ENCODE measurements around the gene C16orf92. TPM values are rescaled to one million over a fixed set of nuclear protein-coding genes. Genes with fewer than 3 reads are reported as not detected.

C16orf92 gene
- total RNA-seq, 1 donor from 2014 or later, result not detected

GRCh38 chr16:30065943-30066760, 43.2 kb downstream of the C16orf92 start:
- peak overlapping the region; percentile 91 for H3K4me3 Mint-ChIP-seq (ENCODE audit: unreplicated experiment)
- H3K27ac Mint-ChIP-seq (ENCODE audit: unreplicated experiment), result peak overlapping the region; percentile 99
- no peak for DNase-seq (ENCODE audit: extremely low spot score, unreplicated experiment)
- no peaks in the 10 kb centered on the region for H3K27me3 Mint-ChIP-seq (ENCODE audit: unreplicated experiment)
- peaks cover 30% of the 10 kb centered on the region for H3K36me3 Mint-ChIP-seq (ENCODE audit: unreplicated experiment)
- H3K4me1 Mint-ChIP-seq (ENCODE audit: unreplicated experiment), result peaks cover 38% of the 10 kb centered on the region
- no peaks in the 10 kb centered on the region for H3K9me3 Mint-ChIP-seq (ENCODE audit: unreplicated experiment)
- TF ChIP-seq, protein P1, sequence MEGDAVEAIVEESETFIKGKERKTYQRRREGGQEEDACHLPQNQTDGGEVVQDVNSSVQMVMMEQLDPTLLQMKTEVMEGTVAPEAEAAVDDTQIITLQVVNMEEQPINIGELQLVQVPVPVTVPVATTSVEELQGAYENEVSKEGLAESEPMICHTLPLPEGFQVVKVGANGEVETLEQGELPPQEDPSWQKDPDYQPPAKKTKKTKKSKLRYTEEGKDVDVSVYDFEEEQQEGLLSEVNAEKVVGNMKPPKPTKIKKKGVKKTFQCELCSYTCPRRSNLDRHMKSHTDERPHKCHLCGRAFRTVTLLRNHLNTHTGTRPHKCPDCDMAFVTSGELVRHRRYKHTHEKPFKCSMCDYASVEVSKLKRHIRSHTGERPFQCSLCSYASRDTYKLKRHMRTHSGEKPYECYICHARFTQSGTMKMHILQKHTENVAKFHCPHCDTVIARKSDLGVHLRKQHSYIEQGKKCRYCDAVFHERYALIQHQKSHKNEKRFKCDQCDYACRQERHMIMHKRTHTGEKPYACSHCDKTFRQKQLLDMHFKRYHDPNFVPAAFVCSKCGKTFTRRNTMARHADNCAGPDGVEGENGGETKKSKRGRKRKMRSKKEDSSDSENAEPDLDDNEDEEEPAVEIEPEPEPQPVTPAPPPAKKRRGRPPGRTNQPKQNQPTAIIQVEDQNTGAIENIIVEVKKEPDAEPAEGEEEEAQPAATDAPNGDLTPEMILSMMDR (IDR thresholded peaks at IDR 0.05), result no peak

DNA sequence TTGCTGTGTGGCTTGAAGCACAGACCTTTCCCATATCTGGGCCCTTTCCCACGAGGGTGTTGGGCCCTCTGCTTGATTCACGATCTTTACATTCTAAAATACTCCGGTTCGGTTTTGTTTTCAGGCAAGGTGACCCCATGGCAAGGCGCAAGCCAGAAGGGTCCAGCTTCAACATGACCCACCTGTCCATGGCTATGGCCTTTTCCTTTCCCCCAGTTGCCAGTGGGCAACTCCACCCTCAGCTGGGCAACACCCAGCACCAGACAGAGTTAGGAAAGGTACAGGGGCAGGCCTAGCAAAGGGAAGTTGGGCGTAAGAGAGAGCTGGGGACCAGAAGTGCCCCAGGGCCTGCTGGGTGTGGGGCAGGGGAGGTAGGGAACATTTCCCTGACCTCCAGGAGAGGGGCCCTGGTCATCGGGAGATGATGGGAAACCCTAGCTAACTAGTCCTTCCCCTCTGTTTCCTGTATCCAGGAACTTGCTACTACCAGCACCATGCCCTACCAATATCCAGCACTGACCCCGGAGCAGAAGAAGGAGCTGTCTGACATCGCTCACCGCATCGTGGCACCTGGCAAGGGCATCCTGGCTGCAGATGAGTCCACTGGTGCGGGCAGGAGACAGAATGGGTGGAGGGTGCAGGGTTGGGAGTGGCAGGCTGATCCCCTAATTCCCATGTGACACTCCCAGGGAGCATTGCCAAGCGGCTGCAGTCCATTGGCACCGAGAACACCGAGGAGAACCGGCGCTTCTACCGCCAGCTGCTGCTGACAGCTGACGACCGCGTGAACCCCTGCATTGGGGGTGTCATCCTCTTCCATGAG, 44.0 kb downstream of the C16orf92 start:
- Mint-ChIP-seq H3K27ac (ENCODE audit: unreplicated experiment) (peak overlapping the region; percentile 99), H3K9me3 (ENCODE audit: unreplicated experiment) (no peaks in the 10 kb centered on the region), H3K4me1 (ENCODE audit: unreplicated experiment) (peaks cover 38% of the 10 kb centered on the region), H3K36me3 (ENCODE audit: unreplicated experiment) (peaks cover 34% of the 10 kb centered on the region), H3K4me3 (ENCODE audit: unreplicated experiment) (peak overlapping the region; percentile 91), H3K27me3 (ENCODE audit: unreplicated experiment) (no peaks in the 10 kb centered on the region)
- no peak for DNase-seq (ENCODE audit: extremely low spot score, unreplicated experiment)
- TF ChIP-seq, protein P1 (IDR thresholded peaks at IDR 0.05), result no peak

- TF ChIP-seq, protein P1 (IDR thresholded peaks at IDR 0.05), result no peak
- Mint-ChIP-seq H3K36me3 (ENCODE audit: unreplicated experiment) (peaks cover 38% of the 10 kb centered on the region), H3K27ac (ENCODE audit: unreplicated experiment) (peak overlapping the region; percentile 99), H3K9me3 (ENCODE audit: unreplicated experiment) (no peaks in the 10 kb centered on the region), H3K4me3 (ENCODE audit: unreplicated experiment) (peak overlapping the region; percentile 91), H3K27me3 (ENCODE audit: unreplicated experiment) (no peaks in the 10 kb centered on the region), H3K4me1 (ENCODE audit: unreplicated experiment) (peaks cover 40% of the 10 kb centered on the region)
- DNase-seq (ENCODE audit: extremely low spot score, unreplicated experiment), result no peak
Measured at GRCh38 chr16:30067584-30067916, 44.6 kb downstream of the C16orf92 start.

- Mint-ChIP-seq H3K9me3 (ENCODE audit: unreplicated experiment) (no peaks in the 10 kb centered on the region), H3K27me3 (ENCODE audit: unreplicated experiment) (no peaks in the 10 kb centered on the region), H3K4me1 (ENCODE audit: unreplicated experiment) (peaks cover 36% of the 10 kb centered on the region), H3K27ac (ENCODE audit: unreplicated experiment) (peak overlapping the region; percentile 31), H3K36me3 (ENCODE audit: unreplicated experiment) (peaks cover 38% of the 10 kb centered on the region), H3K4me3 (ENCODE audit: unreplicated experiment) (no peak overlapping the region)
- DNase-seq (ENCODE audit: extremely low spot score, unreplicated experiment), result no peak
- TF ChIP-seq, protein P1 (IDR thresholded peaks at IDR 0.05), result no peak
Measured at GRCh38 chr16:30068333-30068732, 45.3 kb downstream of the C16orf92 start.

Measured in osteocyte (in vitro differentiated cells).